WTC11 (cell line): Measurements from ENCODE around the gene ACVR2B. TPM values are rescaled to one million over a fixed set of nuclear protein-coding genes. Genes with fewer than 3 reads are reported as not detected.

ENCODE experiments used
- ATAC-seq: fragments of 200-7000 bp; cut with Tn5 transposase; 2 replicates; pipeline ENCODE4 v1.10.0; 2021; ENCODE audit warnings: mild to moderate bottlenecking, moderate library complexity
- CTCF ChIA-PET: fragments of 300-600 bp; sonication (Branson Sonifier 250); formaldehyde crosslinking; loops from one replicate; lab custom pipeline; 2021; ENCODE audit warnings: antibody characterized with exemption; lab: Charles Lee
- POLR2A ChIA-PET: fragments of 350-600 bp; sonication (Branson Sonifier 250); formaldehyde crosslinking; loops from one replicate; lab custom pipeline; 2021; ENCODE audit warnings: antibody characterized with exemption; lab: Charles Lee
- DNase-seq: peaks from one replicate; pipeline ENCODE4 v3.0.0; 2021; ENCODE audit warnings: low spot score
- H3K27ac Mint-ChIP-seq: 2 replicates; pipeline ENCODE4 v1.8.0; 2021; ENCODE audit warnings: mixed read lengths
- H3K27me3 Mint-ChIP-seq: 2 replicates; pipeline ENCODE4 v1.8.0; 2021; ENCODE audit warnings: low read depth, mild to moderate bottlenecking, moderate library complexity, mixed read lengths
- H3K36me3 Mint-ChIP-seq: 2 replicates; pipeline ENCODE4 v1.8.0; 2021; ENCODE audit warnings: mixed read lengths
- H3K4me1 Mint-ChIP-seq: 2 replicates; pipeline ENCODE4 v1.8.0; 2022; ENCODE audit warnings: mixed read lengths
- H3K4me3 Mint-ChIP-seq: 2 replicates; pipeline ENCODE4 v1.8.0; 2021; ENCODE audit warnings: mild to moderate bottlenecking, moderate library complexity, mixed read lengths
- H3K9me3 Mint-ChIP-seq: 2 replicates; pipeline ENCODE4 v1.8.0; 2021; ENCODE audit warnings: mixed read lengths
- ARID4B ChIP-seq: sonication (generic); formaldehyde crosslinking; IDR thresholded peaks from 2 replicates; pipeline ENCODE4 v1.8.0; 2023; ENCODE audit warnings: missing genetic modification reagents, mild to moderate bottlenecking, borderline replicate concordance
- ATF1 ChIP-seq: sonication (generic); formaldehyde crosslinking; IDR thresholded peaks from 2 replicates; pipeline ENCODE4 v1.8.1; 2023; ENCODE audit warnings: mild to moderate bottlenecking, moderate library complexity, missing genetic modification reagents
- CREM ChIP-seq: sonication (generic); formaldehyde crosslinking; IDR thresholded peaks from 2 replicates; pipeline ENCODE4 v1.8.1; 2022; ENCODE audit warnings: mild to moderate bottlenecking, missing genetic modification reagents, moderate library complexity
- ETV6 ChIP-seq: sonication (generic); formaldehyde crosslinking; IDR thresholded peaks from 2 replicates; pipeline ENCODE4 v1.8.1; 2022; ENCODE audit warnings: mild to moderate bottlenecking, missing genetic modification reagents
- FOXK1 ChIP-seq: sonication (generic); formaldehyde crosslinking; IDR thresholded peaks from 2 replicates; pipeline ENCODE4 v1.8.0; 2022; ENCODE audit warnings: mild to moderate bottlenecking, moderate library complexity, missing genetic modification reagents
- FOXP1 ChIP-seq: sonication (generic); formaldehyde crosslinking; IDR thresholded peaks from 2 replicates; pipeline ENCODE4 v1.8.0; 2022; ENCODE audit warnings: missing genetic modification reagents, mild to moderate bottlenecking, moderate library complexity, borderline replicate concordance
- IRF2 ChIP-seq: sonication (generic); formaldehyde crosslinking; IDR thresholded peaks from 2 replicates; pipeline ENCODE4 v1.8.0; 2022; ENCODE audit warnings: low read depth, missing genetic modification reagents, borderline replicate concordance
- MAX ChIP-seq: sonication (generic); formaldehyde crosslinking; IDR thresholded peaks from 2 replicates; pipeline ENCODE4 v1.8.0; 2022; ENCODE audit warnings: mild to moderate bottlenecking, missing genetic modification reagents
- MLX ChIP-seq: sonication (generic); formaldehyde crosslinking; IDR thresholded peaks from 2 replicates; pipeline ENCODE4 v1.8.1; 2023; ENCODE audit warnings: mild to moderate bottlenecking, missing genetic modification reagents, moderate library complexity
- NFE2L1 ChIP-seq: sonication (generic); formaldehyde crosslinking; IDR thresholded peaks from 2 replicates; pipeline ENCODE4 v1.8.1; 2023; ENCODE audit warnings: missing genetic modification reagents
- NR1H2 ChIP-seq: sonication (generic); formaldehyde crosslinking; IDR thresholded peaks from 2 replicates; pipeline ENCODE4 v1.9.0; 2021; ENCODE audit warnings: mild to moderate bottlenecking, moderate library complexity, missing genetic modification reagents
- OVOL2 ChIP-seq: fragments of 250-450 bp; sonication (Bioruptor Pico); IDR thresholded peaks from 2 replicates; pipeline ENCODE4 v1.9.0; 2021; ENCODE audit warnings: mild to moderate bottlenecking, borderline replicate concordance
- SMAD3 ChIP-seq: sonication (generic); formaldehyde crosslinking; IDR thresholded peaks from 2 replicates; pipeline ENCODE4 v1.8.0; 2022; ENCODE audit warnings: missing genetic modification reagents, mild to moderate bottlenecking, borderline replicate concordance
- SP1 ChIP-seq: sonication (generic); formaldehyde crosslinking; conservative IDR thresholded peaks from 2 replicates; pipeline ENCODE4 v1.8.1; 2022; ENCODE audit warnings: missing genetic modification reagents
- TEAD1 ChIP-seq: sonication (generic); formaldehyde crosslinking; IDR thresholded peaks from 2 replicates; pipeline ENCODE4 v1.8.0; 2022; ENCODE audit warnings: mild to moderate bottlenecking, missing genetic modification reagents
- TP53 ChIP-seq: sonication (generic); formaldehyde crosslinking; IDR thresholded peaks from 2 replicates; pipeline ENCODE4 v1.8.1; 2023; ENCODE audit warnings: mild to moderate bottlenecking, missing genetic modification reagents
- USF2 ChIP-seq: sonication (generic); formaldehyde crosslinking; IDR thresholded peaks from 2 replicates; pipeline ENCODE4 v1.8.1; 2023; ENCODE audit warnings: mild to moderate bottlenecking, missing genetic modification reagents, moderate library complexity
- ZNF512 ChIP-seq: sonication (generic); formaldehyde crosslinking; IDR thresholded peaks from 2 replicates; pipeline ENCODE4 v1.8.1; 2022; ENCODE audit warnings: missing genetic modification reagents, borderline replicate concordance
- total RNA-seq: library from RNA; stranded (reverse); gene quantifications from 3 replicates; pipeline ENCODE4 v1.2.3, GENCODE V29; 2021
- TF ChIP-seq, protein P1 (sequence below): sonication (generic); formaldehyde crosslinking; IDR thresholded peaks from 2 replicates; pipeline ENCODE4 v1.8.1; 2023; ENCODE audit warnings: mild to moderate bottlenecking, missing genetic modification reagents
- TF ChIP-seq, protein P2 (sequence below): sonication (generic); formaldehyde crosslinking; IDR thresholded peaks from 2 replicates; pipeline ENCODE4 v1.8.0; 2023; ENCODE audit warnings: missing genetic modification reagents
- TF ChIP-seq, protein P3 (sequence below): sonication (generic); formaldehyde crosslinking; IDR thresholded peaks from 2 replicates; pipeline ENCODE4 v1.8.0; 2023; ENCODE audit warnings: mild to moderate bottlenecking, missing genetic modification reagents

Gene ACVR2B
- total RNA-seq, 1 experiment from 2014 or later, result 104 TPM

DNA sequence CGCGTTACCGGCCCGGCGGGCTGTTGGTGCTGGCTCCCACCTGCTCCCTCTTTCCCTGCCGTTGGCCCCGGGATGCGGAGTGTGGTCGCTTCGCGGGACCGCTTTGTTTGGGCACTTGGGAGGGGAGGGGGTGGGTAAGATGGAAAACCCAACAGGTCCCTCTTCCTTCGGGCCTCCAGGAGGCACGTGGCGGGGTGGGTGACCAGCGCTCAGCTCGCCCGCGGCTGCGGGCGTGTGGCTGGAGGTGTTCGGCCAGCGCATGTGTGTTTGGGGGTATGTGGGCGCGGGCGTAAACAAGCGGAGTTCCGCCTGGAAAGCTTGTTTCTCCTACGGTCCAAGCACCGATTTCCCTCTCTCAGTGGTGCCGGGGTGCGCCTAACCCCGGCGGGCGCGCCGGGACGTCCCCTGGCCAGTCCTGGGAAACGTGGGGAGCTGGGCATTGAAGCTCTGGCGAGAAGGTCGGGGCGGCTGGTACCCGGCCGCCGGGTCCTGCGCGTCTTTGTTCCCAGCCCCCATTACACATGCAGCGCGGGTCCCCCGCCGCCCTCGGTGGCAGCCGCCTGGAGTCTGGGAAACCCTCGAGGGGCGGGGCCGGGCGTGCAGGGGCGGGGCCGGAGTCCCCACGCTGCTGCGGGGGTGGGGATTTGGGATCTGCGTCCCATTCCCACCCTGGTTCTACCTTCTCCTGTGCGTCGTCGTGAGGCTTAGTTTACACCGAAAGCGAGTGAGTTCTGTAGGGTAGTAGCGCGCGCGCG lies 1.4 kb downstream of the ACVR2B start:
- Mint-ChIP-seq H3K36me3 (peaks cover 6% of the 10 kb centered on the region), H3K4me1 (peaks cover 45% of the 10 kb centered on the region), H3K27ac (peak overlapping the region; percentile 98), H3K4me3 (peak overlapping the region; percentile 98), H3K9me3 (peaks cover 8% of the 10 kb centered on the region), H3K27me3 (no peaks in the 10 kb centered on the region)
- ChIA-PET CTCF (interaction anchor here (0.9 to 2.4 kb wide), 4 partner anchors 41 to 318 kb away, joined by 3 to 13 read pairs (median 3); partner anchors contain the start of genes ACAA1, EXOG and XYLB), POLR2A (interaction anchor here (0.6 to 1.7 kb wide), 7 partner anchors 15 to 318 kb away, joined by 3 to 5 read pairs (median 4); partner anchors contain the start of genes ACAA1, OXSR1 and XYLB)
- DNase-seq, result peak; percentile 86
- peak; percentile 53 for ATAC-seq
- TF ChIP-seq NR1H2 (CRISPR knock-in tag) (no peak), TEAD1 (CRISPR knock-in tag) (peak; percentile 64; the same call in 1 of the 2 replicates), ETV6 (CRISPR knock-in tag) (0 out of 2 replicates have a peak, but pooled peaks have one; percentile 26), FOXK1 (CRISPR knock-in tag) (peak; percentile 82), USF2 (0 out of 2 replicates have a peak, but pooled peaks have one; percentile 9), TP53 (CRISPR knock-in tag) (0 out of 2 replicates have a peak, but pooled peaks have one; percentile 56), MLX (CRISPR knock-in tag) (no peak), SP1 (CRISPR knock-in tag) (peak; percentile 77; the same call in 1 of the 2 replicates), IRF2 (CRISPR knock-in tag) (no peak), OVOL2 (no peak), SMAD3 (CRISPR knock-in tag) (0 out of 2 replicates have a peak, but pooled peaks have one; percentile 27), NFE2L1 (no peak), MAX (peak; percentile 80), FOXP1 (CRISPR knock-in tag) (0 out of 2 replicates have a peak, but pooled peaks have one; percentile 24), ATF1 (CRISPR knock-in tag) (0 out of 2 replicates have a peak, but pooled peaks have one; percentile 57), ARID4B (CRISPR knock-in tag) (peak; percentile 66; the same call in 1 of the 2 replicates), ZNF512 (CRISPR knock-in tag) (0 out of 2 replicates have a peak, but pooled peaks have one; percentile 49), CREM (CRISPR knock-in tag) (peak; percentile 64; the same call in 1 of the 2 replicates)
- TF ChIP-seq, protein P1, sequence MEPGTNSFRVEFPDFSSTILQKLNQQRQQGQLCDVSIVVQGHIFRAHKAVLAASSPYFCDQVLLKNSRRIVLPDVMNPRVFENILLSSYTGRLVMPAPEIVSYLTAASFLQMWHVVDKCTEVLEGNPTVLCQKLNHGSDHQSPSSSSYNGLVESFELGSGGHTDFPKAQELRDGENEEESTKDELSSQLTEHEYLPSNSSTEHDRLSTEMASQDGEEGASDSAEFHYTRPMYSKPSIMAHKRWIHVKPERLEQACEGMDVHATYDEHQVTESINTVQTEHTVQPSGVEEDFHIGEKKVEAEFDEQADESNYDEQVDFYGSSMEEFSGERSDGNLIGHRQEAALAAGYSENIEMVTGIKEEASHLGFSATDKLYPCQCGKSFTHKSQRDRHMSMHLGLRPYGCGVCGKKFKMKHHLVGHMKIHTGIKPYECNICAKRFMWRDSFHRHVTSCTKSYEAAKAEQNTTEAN (CRISPR knock-in tag), result peak; percentile 55; the same call in 1 of the 2 replicates
- TF ChIP-seq, protein P2, sequence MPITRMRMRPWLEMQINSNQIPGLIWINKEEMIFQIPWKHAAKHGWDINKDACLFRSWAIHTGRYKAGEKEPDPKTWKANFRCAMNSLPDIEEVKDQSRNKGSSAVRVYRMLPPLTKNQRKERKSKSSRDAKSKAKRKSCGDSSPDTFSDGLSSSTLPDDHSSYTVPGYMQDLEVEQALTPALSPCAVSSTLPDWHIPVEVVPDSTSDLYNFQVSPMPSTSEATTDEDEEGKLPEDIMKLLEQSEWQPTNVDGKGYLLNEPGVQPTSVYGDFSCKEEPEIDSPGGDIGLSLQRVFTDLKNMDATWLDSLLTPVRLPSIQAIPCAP, result no peak
- TF ChIP-seq, protein P3, sequence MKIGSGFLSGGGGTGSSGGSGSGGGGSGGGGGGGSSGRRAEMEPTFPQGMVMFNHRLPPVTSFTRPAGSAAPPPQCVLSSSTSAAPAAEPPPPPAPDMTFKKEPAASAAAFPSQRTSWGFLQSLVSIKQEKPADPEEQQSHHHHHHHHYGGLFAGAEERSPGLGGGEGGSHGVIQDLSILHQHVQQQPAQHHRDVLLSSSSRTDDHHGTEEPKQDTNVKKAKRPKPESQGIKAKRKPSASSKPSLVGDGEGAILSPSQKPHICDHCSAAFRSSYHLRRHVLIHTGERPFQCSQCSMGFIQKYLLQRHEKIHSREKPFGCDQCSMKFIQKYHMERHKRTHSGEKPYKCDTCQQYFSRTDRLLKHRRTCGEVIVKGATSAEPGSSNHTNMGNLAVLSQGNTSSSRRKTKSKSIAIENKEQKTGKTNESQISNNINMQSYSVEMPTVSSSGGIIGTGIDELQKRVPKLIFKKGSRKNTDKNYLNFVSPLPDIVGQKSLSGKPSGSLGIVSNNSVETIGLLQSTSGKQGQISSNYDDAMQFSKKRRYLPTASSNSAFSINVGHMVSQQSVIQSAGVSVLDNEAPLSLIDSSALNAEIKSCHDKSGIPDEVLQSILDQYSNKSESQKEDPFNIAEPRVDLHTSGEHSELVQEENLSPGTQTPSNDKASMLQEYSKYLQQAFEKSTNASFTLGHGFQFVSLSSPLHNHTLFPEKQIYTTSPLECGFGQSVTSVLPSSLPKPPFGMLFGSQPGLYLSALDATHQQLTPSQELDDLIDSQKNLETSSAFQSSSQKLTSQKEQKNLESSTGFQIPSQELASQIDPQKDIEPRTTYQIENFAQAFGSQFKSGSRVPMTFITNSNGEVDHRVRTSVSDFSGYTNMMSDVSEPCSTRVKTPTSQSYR (CRISPR knock-in tag), result 0 out of 2 replicates have a peak, but pooled peaks have one; percentile 32
